Breast epithelium (tissue), 4 donors: ENCODE results near the gene OR10A4. TPM values are rescaled to one million over a fixed set of nuclear protein-coding genes. Genes with fewer than 3 reads are reported as not detected.

ENCODE experiments used
- DNase-seq, 2 donors: peaks; one replicate each; pipeline ENCODE4 v3.0.0-alpha.2; 2019; ENCODE audit warnings: low spot score in 2 of 2
- H3K27ac ChIP-seq, 2 donors: fragments of 200-600 bp; sonication (generic) in 1 of 2; one replicate each; pipeline ENCODE4 v1.5.1; 2016 to 2019; ENCODE audit warnings: mild to moderate bottlenecking in 1 of 2
- H3K27me3 ChIP-seq, 2 donors: fragments of 200-600 bp; sonication (generic) in 1 of 2; one replicate each; pipeline versions ENCODE4 v1.5.1 to v1.6.0; 2017 to 2019; ENCODE audit warnings: control low read depth in 1 of 2, mild to moderate bottlenecking in 1 of 2
- H3K36me3 ChIP-seq: fragments of 200-600 bp; one replicate; pipeline ENCODE4 v1.5.1; 2019
- H3K4me1 ChIP-seq, 2 donors: fragments of 200-600 bp; sonication (generic); one replicate each; pipeline ENCODE4 v1.5.1; 2016 to 2019; ENCODE audit warnings: control low read depth in 1 of 2
- H3K4me3 ChIP-seq, 3 donors: fragments of 200-600 bp; sonication (generic); 1 replicate in 2 of 3; 2 replicates in 1 of 3; pipeline ENCODE4 v1.5.1; 2016 to 2019; ENCODE audit warnings: mild to moderate bottlenecking in 3 of 3, moderate library complexity in 2 of 3
- H3K9me3 ChIP-seq, 2 donors: fragments of 200-600 bp; sonication (generic) in 1 of 2; one replicate each; pipeline ENCODE4 v1.5.1; 2016 to 2019; ENCODE audit warnings: control low read depth in 1 of 2
- CTCF ChIP-seq, 3 donors: fragments of 450-650 bp; IDR thresholded peaks; one replicate each; pipeline ENCODE4 v1.5.1; 2016 to 2017; ENCODE audit warnings: antibody characterized with exemption in 3 of 3, mild to moderate bottlenecking in 3 of 3, moderate library complexity in 3 of 3
- POLR2A ChIP-seq: fragments of 450-650 bp; IDR thresholded peaks from one replicate; pipeline ENCODE4 v1.6.1; 2016; ENCODE audit warnings: antibody characterized with exemption, mild to moderate bottlenecking, moderate library complexity
- POLR2AphosphoS5 ChIP-seq, 3 donors: sonication (generic); formaldehyde crosslinking; IDR thresholded peaks; one replicate each; pipeline ENCODE4 v1.6.1; 2017; ENCODE audit warnings: antibody characterized with exemption in 3 of 3
- intact Hi-C: fragments of 100-400 bp; cut with DNase I; formaldehyde crosslinking; loops from one replicate; pipeline ENCODE4 v1.15.1; 2023; ENCODE audit warnings: low total_unique reads
- total RNA-seq, 3 donors: library from RNA; depleted of rRNA; stranded (reverse); fragments of >200 nt; gene quantifications; one replicate each; pipeline ENCODE4 v1.1.0, GENCODE V29; 2016

OR10A4 gene
- total RNA-seq, 3 donors from 2014 or later: not detected

- no peaks in the 10 kb centered on the region for H3K4me1 ChIP-seq
- TF ChIP-seq POLR2AphosphoS5 (IDR thresholded peaks at IDR 0.05) (no peak), CTCF (IDR thresholded peaks at IDR 0.05) (no peak), POLR2A (no peak)
- intact Hi-C loops: no loop called here
- no peaks in the 10 kb centered on the region for H3K27me3 ChIP-seq
- no peaks in the 10 kb centered on the region for H3K36me3 ChIP-seq
- no peak overlapping the region for H3K4me3 ChIP-seq
- DNase-seq: no peak
- no peaks in the 10 kb centered on the region for H3K9me3 ChIP-seq
- H3K27ac ChIP-seq: no peak overlapping the region
Measured at GRCh38 chr11:6919698-6920097, 43.3 kb downstream of the OR10A4 start.

GRCh38 chr11:6920702-6921101 lies 44.3 kb downstream of the OR10A4 start, which contains the start of gene OR2D3:
OR2D3 (plus strand) TSS chr11:6921002; CDS start chr11:6921002, 0 bp downstream.
- Histone ChIP-seq H3K36me3 (no peaks in the 10 kb centered on the region), H3K4me3 (no peak within 1 kb of the TSS), H3K27me3 (no peaks in the 10 kb centered on the region), H3K4me1 (no peaks in the 10 kb centered on the region), H3K9me3 (no peaks in the 10 kb centered on the region), H3K27ac (no peak within 1 kb of the TSS)
- intact Hi-C loops: no loop called here
- TF ChIP-seq CTCF (IDR thresholded peaks at IDR 0.05) (no peak), POLR2AphosphoS5 (IDR thresholded peaks at IDR 0.05) (no peak), POLR2A (no peak)
- no peak for DNase-seq

GRCh38 chr11:6925007-6925577 lies 48.7 kb downstream of the OR10A4 start:
- Histone ChIP-seq H3K27ac (no peak overlapping the region), H3K4me1 (no peaks in the 10 kb centered on the region), H3K36me3 (no peaks in the 10 kb centered on the region), H3K27me3 (no peaks in the 10 kb centered on the region), H3K4me3 (no peak overlapping the region), H3K9me3 (no peaks in the 10 kb centered on the region)
- intact Hi-C loops: no loop called here
- TF ChIP-seq POLR2A (no peak), POLR2AphosphoS5 (IDR thresholded peaks at IDR 0.05) (no peak), CTCF (IDR thresholded peaks at IDR 0.05) (no peak)
- no peak for DNase-seq

GRCh38 chr11:6925636-6926207 lies 49.3 kb downstream of the OR10A4 start:
- H3K27ac ChIP-seq: peak overlapping the region in 1 of 2 donors; percentile 70
- TF ChIP-seq POLR2AphosphoS5 (IDR thresholded peaks at IDR 0.05): no peak
- no peak for TF ChIP-seq POLR2A
- no peak for TF ChIP-seq CTCF (IDR thresholded peaks at IDR 0.05)
- intact Hi-C loops: no loop called here
- no peaks in the 10 kb centered on the region for H3K27me3 ChIP-seq
- no peaks in the 10 kb centered on the region for H3K4me1 ChIP-seq
- no peaks in the 10 kb centered on the region for H3K36me3 ChIP-seq
- DNase-seq: no peak
- H3K4me3 ChIP-seq: peak overlapping the region; percentile 46 to 76 (median 63)
- no peaks in the 10 kb centered on the region for H3K9me3 ChIP-seq

- Histone ChIP-seq H3K9me3 (no peaks in the 10 kb centered on the region), H3K27ac (peak within 1 kb of the TSS; percentile 43 to 70), H3K36me3 (no peaks in the 10 kb centered on the region), H3K27me3 (no peaks in the 10 kb centered on the region), H3K4me1 (no peaks in the 10 kb centered on the region), H3K4me3 (peak within 1 kb of the TSS; percentile 46 to 76 (median 63))
- DNase-seq: peak; percentile 23 to 52
- intact Hi-C loops: no loop called here
- no peak for TF ChIP-seq CTCF (IDR thresholded peaks at IDR 0.05)
Measured at GRCh38 chr11:6926208-6927029, 50.0 kb downstream of the OR10A4 start, which contains the start of gene ZNF215. ZNF215 (plus strand) TSS chr11:6926426; CDS start chr11:6932273, 5,847 bp downstream.
